SK-MEL-5 (cell line): ENCODE results near the gene MYO1H. TPM values are rescaled to one million over a fixed set of nuclear protein-coding genes. Genes with fewer than 3 reads are reported as not detected.
"Not testable (repeated sequence)": the region's sequence is repeated elsewhere in the genome, so short reads cannot be mapped to it uniquely, and the experiment has no call there.

ENCODE experiments used
- DNase-seq: peaks from one replicate; pipeline ENCODE4 v3.0.0-alpha.2; 2016; ENCODE audit warnings: low read depth, low spot score
- in situ Hi-C: cut with HindIII; loops from 2 replicates; pipeline ENCODE4 v1.10.0; 2016; ENCODE audit warnings: low sequenced_read_pairs, high pct_unique_total_duplicates, low pct_unique_long_range_greater_than_20kb
- total RNA-seq: library from RNA; depleted of rRNA; stranded (reverse); fragments of >200 nt; shearing (Covaris generic); gene quantifications from 2 replicates; pipeline ENCODE4 v1.2.3, GENCODE V29; 2014

The MYO1H gene
- total RNA-seq, 1 experiment from 2014 or later = 0.08 TPM

DNA sequence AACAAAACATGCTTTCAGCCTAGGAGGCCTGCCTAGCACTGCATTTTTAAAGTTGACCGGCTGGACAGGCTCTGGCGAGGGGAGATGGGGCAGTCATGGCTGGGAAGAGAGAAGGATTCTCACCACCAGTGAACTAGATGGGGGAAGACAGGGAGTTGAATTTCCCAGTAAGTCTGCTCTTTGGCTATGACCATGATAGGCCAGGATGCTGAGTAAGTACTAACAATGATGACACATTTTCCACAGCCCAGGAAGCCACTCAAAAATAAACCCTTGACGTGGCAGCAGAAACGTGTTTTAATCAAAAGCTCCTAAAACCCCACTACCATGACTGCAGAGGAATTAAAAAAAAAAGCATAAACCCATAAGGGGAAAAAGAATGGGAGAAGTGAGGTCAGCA is 110.4 kb downstream of the MYO1H start:
- no peak for DNase-seq
- in situ Hi-C loops = no loop called here

GRCh38 chr12:109458771-109459208 is 111.1 kb downstream of the MYO1H start:
- in situ Hi-C loops = no loop called here
- DNase-seq = no peak

- in situ Hi-C loops = no loop called here
- DNase-seq = no peak
These were observed 111.5 kb downstream of the MYO1H start for GRCh38 chr12:109459247-109459646.

- in situ Hi-C loops = no loop called here
- no peak for DNase-seq
These were observed 112.8 kb downstream of the MYO1H start for GRCh38 chr12:109460538-109460937.

GRCh38 chr12:109461049-109461845 is 113.5 kb downstream of the MYO1H start:
- DNase-seq = no peak

DNA sequence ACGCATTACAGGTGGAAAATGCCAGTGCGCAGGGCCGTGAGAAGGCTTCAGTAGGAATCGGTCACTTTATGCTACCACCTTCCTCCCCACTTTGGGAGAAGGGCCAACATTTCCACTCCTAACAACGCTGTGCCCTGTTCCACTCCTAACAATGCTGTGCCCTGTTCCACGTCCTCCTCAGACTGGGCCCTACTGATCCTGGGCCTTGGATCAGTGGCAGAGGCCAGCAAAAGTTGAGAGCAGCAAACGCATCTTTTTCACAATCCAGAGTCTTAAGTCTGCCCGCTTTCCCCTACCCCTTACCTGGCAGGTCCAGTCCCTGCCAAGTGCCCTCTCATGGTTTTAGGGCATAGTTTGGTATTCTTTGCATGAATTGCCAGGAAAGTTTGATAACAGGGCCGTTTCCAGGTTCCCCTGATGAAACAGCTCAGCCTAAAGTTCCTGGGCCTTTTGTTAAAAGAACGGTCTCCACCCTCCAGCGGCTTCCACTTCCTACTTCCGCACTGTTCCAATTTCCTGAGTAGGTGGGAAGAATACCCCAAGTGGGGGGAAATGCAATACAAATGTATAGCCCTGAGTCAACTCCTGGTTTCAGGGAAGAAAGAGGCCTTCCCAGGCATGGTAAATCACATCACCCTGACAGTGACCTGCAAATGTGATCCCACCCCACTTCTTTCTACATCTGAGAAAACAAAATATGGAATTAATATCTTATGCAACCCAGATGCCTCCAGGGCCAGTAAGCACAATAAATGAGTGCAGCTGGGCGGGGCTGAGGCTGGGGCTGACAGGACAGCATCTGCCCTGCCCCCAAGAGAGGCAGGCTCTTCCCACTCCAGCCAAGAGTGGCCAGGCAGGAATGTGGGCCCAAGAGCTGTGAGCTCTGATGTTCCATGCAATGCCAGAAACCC is 114.4 kb downstream of the MYO1H start:
- peak; percentile 37 for DNase-seq
- in situ Hi-C loops = no loop called here

More at GRCh38 chr12:109461049-109461845, 113.5 kb downstream of the MYO1H start:
- in situ Hi-C loops = no loop called here

DNA sequence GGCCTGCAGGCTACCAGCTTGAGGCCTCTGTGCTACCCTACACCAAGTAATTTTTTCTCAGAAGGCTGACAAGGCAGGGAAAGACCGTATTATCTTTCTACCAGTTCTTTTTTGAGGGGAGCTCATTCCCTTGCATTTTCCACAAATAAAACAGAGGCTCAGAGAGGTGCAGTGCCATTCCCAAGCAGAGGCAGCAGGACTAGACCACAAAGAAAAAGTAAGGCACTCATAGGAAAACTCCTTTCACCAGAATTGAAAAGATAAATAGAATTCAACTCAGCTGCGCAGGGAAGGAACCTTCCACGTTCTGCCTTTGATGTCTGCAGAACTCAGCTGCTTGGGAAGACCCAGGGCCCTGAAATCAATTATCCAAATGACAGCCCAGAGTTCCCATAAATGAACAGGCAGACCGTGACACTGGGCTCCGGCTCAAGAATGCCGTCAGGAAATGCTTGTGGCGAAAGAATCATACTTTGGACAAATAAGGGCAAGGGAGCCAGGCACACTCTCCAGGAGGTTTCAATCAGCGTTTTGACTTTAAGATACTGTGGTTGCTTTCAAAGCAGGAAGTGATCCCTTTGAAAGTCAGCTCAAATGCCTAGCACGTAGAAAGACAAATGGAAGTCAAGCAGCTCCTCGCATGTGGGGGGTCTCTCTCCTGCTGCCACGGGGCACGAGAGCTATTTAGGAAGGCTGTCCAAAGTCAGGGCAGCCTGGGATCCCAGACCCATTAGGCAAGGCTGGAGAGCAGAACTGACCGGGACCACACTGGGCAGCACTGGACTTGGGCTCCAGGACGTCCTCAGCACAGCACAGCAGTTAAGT is 115.4 kb downstream of the MYO1H start:
- in situ Hi-C loops = no loop called here

DNA sequence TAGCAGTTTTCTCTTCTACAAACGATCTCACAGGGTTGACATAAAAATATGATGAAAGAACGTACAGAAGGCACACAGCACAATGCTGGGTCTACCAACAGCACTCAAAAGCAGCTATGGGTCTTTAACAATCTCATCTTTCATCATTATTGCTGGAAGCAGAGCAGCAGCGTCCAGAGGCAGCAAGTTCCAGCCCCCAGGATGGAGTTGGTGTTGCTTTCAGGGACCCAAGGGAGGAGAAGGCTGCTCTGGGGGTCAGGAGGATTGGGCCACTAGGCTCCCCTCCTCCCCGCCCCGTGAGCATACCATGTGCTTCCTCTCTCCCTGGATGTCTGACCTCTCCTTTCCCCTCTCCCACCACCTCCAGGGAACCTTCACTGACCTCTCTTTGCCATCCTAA is 116.1 kb downstream of the MYO1H start:
- in situ Hi-C loops = no loop called here
- no peak for DNase-seq

More for the DNA sequence above, 115.4 kb downstream of the MYO1H start:
- DNase-seq = peak; percentile 83

- in situ Hi-C loops = no loop called here
- no peak for DNase-seq
These were observed 117.1 kb downstream of the MYO1H start for GRCh38 chr12:109464642-109465351.

DNA sequence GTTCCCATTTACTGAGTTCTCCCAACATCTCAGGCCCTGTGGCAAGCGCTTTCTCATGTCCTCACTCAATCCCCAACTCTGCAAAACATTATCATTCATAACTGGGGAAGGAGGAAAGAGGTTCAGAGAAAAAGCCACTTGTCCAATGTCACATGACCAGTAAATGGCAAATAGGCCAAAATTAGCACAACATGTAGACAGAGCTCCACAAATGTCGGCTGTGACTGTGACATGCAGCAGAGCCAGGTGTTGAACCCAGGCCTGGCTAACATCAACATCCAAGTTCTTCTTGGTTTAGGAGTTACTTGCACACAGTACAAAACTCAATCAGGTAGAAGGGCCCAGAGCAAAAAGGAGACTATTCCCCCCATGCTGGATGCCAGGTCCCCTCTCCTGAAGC is 118.6 kb downstream of the MYO1H start:
- in situ Hi-C loops = no loop called here
- no peak for DNase-seq

- in situ Hi-C loops = no loop called here
- no peak for DNase-seq
These were observed 119.1 kb downstream of the MYO1H start for GRCh38 chr12:109466821-109467220.

DNA sequence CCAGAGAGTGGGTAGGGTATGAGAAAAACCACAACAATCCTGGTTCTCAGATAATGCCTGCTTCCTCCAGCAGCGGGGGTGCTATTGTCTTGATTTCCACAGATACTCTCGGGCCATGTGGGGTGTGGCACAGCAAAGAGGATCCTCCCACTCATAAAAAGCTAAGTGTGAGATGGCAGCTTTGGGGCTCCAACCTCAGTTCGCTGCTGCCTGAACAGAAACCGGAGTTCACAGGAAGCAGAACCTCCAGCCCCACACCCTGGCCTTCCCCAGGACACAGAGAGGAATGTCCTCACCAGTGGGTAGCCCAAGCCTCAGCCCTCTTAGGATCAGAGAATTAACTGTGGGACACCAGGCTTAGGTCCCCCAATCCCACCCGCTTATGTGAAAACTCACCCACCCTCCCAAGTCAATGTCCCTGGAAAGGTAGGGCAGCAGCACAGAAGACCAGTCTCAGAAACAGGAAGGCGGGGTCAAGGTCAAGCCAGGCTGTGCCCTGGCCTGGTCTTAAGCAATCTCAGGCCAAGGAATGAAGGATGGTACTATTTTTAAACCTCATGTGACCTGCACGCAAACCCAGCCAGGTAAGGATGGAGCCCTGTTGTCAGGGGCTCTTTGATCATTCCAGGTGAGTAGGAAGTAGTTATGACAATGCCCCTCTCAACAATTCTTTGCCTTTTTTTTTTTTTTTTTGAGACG is 120.4 kb downstream of the MYO1H start:
- in situ Hi-C loops = no loop called here
- DNase-seq = no peak

GRCh38 chr12:109469517-109469916 is 121.8 kb downstream of the MYO1H start:
- DNase-seq = no peak
- in situ Hi-C loops = no loop called here

DNA sequence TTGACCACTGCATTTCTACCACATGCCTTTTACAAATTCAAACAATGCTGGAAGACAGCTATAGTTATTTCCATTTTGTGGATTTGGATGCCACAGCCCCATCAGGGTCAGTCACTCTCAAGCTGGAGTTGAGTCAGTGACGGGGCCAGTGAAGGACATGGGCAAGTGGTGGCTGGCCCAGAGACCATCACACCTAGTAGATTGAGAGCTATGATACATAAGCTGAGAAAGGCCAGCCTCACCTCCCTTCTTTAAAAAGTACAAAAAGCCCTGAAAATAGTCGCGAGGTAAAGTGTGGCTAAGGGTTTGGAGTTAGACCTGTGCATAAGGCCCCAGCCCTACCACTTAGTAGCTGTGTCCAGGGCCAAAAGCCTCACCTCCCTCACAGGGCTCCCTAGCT is 125.3 kb downstream of the MYO1H start:
- in situ Hi-C loops = no loop called here
- DNase-seq = no peak

GRCh38 chr12:109473526-109474270 is 126.0 kb downstream of the MYO1H start:
- in situ Hi-C loops, DNase-seq: not testable (repeated sequence)

- in situ Hi-C loops = no loop called here
- DNase-seq = no peak
These were observed 127.4 kb downstream of the MYO1H start for GRCh38 chr12:109475121-109475520.
